HG03521 (cell line): ENCODE results near the gene SMYD4.
A peak's percentile ranks its signal among the peaks of the same experiment; 100 is the strongest.
"Not testable (repeated sequence)": the region's sequence is repeated elsewhere in the genome, so short reads cannot be mapped to it uniquely, and the experiment has no call there.

Experiments used
- ATAC-seq: cut with Tn5 transposase; IDR thresholded peaks from one replicate; pipeline ENCODE4 v1.9.1; 2021; ENCODE audit warnings: mild to moderate bottlenecking, moderate library complexity; ENCODE audit not compliant: unreplicated experiment

Gene SMYD4, protein sequence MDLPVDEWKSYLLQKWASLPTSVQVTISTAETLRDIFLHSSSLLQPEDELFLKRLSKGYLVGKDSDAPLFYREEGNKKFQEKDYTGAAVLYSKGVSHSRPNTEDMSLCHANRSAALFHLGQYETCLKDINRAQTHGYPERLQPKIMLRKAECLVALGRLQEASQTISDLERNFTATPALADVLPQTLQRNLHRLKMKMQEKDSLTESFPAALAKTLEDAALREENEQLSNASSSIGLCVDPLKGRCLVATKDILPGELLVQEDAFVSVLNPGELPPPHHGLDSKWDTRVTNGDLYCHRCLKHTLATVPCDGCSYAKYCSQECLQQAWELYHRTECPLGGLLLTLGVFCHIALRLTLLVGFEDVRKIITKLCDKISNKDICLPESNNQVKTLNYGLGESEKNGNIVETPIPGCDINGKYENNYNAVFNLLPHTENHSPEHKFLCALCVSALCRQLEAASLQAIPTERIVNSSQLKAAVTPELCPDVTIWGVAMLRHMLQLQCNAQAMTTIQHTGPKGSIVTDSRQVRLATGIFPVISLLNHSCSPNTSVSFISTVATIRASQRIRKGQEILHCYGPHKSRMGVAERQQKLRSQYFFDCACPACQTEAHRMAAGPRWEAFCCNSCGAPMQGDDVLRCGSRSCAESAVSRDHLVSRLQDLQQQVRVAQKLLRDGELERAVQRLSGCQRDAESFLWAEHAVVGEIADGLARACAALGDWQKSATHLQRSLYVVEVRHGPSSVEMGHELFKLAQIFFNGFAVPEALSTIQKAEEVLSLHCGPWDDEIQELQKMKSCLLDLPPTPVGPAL

GRCh38 chr17:1829592-1830257 is at the start of gene SMYD4, which contains the start of gene RPA1:
Gene SMYD4 (minus strand): TSS chr17:1829902. CDS start chr17:1827994, 1,908 bp downstream.
Gene RPA1 (plus strand): TSS chr17:1830005. CDS start chr17:1830094, 89 bp downstream.
- peak; percentile 87 for ATAC-seq

DNA sequence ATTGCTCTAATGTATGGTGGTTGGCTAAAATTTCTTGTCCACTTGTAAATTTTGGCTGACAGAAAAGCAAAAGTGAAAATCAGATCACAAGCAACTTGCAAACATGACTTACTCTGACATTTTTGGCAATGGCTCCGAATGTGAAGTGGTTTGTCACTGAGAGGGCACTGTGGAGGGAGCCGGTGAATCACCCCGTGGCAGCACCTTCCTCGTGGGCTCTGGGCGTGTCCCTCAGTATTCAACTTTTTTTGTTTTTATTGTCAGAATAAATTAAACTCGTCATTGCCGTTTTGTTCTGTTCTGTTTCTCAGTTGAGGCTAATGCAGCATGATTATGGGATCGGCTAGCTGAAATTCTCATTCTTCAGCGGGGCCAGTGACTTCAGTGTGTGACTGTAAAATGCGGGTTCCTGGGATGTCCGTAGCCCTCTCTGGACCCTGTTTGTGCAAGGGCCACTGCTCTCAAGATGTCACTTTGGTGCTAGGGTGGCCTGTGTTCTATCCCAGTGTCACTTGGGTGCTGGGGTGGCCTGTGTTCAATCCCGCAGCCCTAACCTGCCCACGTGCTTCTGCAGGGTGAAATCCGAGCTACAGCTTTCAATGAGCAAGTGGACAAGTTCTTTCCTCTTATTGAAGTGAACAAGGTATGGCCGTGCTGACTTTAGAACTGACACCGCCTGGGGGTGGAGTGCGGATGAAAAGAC is 48.9 kb upstream of the SMYD4 start:
- ATAC-seq, result no peak

DNA sequence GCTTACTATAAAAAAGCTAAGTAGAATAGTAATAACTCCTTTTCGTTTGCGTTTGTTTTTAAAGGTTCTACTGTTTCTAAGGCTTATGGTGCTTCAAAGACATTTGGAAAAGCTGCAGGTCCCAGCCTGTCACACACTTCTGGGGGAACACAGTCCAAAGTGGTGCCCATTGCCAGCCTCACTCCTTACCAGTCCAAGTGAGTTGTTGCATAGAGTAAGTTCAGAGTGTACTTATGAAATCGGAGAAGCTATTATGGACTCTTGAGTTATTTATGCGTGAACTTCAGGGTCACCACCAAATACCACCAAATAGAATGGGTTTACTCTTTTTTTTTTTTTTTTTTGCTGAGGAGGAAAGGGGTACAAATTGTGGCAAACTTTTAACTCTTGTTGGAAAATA is 45.9 kb upstream of the SMYD4 start:
- no peak for ATAC-seq

- no peak for ATAC-seq
These were observed 43.7 kb upstream of the SMYD4 start for GRCh38 chr17:1873418-1873817.

DNA sequence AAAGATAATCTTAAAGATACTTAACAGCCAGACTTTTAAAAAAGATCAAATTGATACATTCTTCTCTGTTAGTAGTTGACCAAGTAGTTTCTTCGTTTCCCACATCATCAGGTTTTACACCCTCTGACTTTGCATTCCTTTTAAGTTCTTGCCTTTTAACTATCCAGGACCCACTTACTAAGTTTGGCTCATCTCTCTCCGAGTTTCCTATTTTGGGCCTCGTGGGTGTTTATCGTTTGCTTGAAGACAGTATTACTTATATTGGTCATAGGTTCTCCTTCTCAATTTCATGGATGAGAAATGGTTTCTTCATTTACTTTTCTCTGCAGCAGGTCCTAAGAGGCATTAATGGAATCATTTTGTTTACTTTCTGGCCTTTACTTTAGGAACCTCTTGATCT is 43.3 kb upstream of the SMYD4 start:
- no peak for ATAC-seq

- ATAC-seq, result no peak
These were observed 42.6 kb upstream of the SMYD4 start for GRCh38 chr17:1872254-1872653.

- no peak for ATAC-seq
These were observed 42.1 kb upstream of the SMYD4 start for GRCh38 chr17:1871756-1872155.

DNA sequence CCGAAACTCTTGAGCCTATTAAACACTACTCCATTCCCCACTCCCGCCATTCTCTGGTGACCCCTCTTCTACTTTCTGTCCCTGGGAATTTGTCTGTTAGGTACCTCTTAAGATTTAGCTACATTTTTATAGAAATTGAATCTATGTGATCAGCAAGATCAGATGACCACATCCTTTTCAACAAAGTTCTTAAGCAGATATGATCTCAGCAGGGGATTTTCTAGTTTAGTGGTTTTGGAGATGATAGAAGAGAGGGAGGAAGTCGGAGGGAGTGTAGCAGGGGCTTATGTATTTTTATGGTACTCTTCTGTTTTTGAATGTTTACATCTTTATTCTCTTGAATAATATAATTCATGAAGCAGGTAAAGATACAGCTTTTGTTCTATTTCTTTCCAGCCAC is 40.9 kb upstream of the SMYD4 start:
- no peak for ATAC-seq

DNA sequence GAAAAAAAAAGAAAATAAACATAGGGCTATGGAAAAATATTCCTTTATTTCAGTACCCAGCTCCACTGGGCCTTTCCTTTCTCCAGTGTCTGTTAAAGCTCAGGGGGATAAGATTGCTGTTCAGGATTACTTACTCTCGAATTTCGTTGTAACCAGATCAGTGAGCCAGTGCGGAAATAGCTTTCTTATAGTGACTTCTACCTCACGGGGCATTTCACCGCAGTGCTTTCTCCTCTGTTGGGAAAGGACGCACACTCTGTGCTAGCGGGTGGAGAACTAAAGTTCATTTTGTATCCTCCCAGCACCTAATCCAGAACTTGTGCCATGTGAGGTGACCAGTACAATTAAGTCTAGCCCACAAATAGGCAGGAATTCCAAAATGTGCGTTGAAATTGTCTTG is 38.4 kb upstream of the SMYD4 start:
- no peak for ATAC-seq

- no peak for ATAC-seq
These were observed 37.6 kb upstream of the SMYD4 start for GRCh38 chr17:1867307-1867706.

DNA sequence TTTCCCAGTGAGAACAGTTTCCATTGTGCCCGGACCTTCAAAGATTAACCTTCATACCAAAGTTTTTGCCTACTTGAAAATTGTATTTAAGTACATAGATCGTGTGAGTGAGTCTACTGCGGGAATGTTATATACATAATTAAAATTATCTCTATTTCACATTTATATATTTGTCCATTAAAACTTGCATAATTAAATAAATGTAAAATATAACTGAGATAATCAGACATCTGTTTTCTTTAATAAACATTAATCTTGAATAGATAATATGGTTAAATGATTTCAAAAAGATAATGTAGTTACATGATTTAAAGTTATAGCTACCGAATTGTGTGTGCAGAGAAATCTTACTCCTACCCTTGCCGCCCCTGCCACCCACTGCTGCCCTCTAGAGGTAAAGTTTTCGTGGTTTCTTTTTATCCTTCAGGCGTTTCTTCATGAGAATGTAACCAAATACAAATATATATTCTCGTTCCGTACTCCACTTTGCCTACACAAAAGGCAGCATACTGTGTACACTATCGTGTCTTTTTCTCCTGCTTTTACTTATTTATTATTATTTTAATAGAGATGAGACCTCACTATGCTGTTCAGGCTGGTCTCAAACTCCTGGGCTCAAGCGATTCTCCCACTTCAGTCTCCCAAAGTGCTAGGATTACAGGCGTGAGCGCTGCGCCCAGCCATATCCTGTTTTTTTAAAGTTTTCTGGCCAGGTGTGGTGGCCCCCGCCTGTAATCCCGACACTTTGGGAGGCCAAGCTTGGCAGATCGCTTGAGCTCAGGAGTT is 35.7 kb upstream of the SMYD4 start:
- no peak for ATAC-seq

- ATAC-seq, result no peak
These were observed 31.8 kb upstream of the SMYD4 start for GRCh38 chr17:1861391-1862010.

GRCh38 chr17:1860978-1861377 is 31.3 kb upstream of the SMYD4 start:
- ATAC-seq, result no peak

DNA sequence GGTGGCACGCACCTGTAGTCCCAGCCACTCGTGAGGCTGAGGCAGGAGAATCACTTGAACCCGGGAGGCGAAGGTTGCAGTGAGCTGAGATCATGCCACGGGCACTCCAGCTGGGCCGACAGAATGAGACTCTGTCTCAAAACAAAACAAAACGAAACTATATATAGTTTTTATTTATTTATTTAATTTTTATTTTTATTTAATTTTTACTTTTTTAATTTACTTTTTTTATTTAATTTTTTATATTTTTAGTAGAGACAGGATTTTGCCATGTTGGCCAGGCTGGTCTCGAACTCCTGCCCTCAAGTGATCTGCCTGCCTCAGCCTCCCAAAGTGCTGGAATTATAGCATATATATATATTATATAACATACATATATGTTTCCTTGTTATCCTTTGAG is 26.8 kb upstream of the SMYD4 start:
- ATAC-seq, result not testable (repeated sequence)

DNA sequence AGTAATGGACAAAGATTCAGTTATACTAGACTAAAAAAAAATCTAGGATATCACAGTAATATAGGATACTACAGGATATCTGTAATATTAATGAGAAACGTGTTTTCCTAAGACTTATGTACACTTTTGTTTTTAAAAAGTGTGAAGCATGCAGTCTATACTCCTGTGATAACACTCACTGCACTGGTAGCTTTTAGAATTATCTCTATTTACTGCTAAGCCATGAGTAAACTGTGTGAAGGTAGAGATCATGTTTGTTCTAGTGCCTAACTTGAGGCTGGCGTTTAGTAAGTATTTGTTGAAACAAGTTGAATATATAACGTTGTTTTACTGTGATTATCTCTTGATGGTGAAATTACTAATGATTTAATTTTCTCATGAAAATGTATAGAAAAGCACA is 24.0 kb upstream of the SMYD4 start:
- no peak for ATAC-seq

GRCh38 chr17:1852327-1852726 is 22.6 kb upstream of the SMYD4 start:
- ATAC-seq, result no peak

DNA sequence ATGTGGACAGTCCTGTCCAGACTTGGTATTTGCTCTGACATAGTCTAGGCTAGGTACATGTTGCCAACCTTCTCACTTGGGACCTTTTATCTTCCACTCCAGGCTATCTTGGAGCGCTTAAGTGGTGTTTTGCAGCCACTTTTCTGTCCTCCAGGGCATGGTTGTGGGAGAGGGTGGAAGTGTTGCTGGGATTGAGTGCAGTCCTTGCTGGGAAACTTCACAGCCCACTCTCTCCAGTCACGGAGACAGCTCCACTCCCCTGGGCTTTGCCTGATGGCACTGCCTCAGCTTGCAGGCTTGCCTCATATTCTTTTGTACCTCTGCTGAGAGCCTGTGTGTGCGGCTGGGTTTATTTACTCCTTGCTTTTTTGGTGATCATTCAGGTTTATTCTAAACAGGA is 17.5 kb upstream of the SMYD4 start:
- no peak for ATAC-seq

DNA sequence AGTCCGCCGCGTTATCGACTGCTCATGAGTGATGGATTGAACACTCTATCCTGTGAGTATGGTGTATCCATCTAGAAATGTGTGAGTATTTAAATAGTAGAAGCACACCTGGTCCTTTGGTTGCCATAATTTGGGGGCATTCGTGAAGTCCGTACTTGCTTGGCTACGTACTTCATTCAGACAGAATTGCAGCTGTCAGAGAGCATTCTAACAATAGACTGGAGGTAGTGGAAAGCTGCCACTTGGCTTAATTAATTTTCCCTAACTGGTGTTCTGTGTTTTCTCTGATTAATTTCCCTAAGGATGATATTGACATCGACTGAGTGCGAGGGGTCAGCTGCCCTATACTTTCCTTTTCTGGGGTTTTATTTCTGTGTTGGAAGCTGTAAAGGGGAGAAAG is 14.2 kb upstream of the SMYD4 start:
- ATAC-seq, result no peak

GRCh38 chr17:1839516-1839915 is 9.8 kb upstream of the SMYD4 start:
- ATAC-seq, result no peak
